Neural crest cell (in vitro differentiated cells): ENCODE results near the gene TMEM114. TPM values are rescaled to one million over a fixed set of nuclear protein-coding genes. Genes with fewer than 3 reads are reported as not detected.

ENCODE experiments used
- DNase-seq: peaks from one replicate; pipeline ENCODE4 v3.0.0; 2021; ENCODE audit warnings: low read depth, mixed read lengths, low spot score
- H3K27ac Mint-ChIP-seq: one replicate; pipeline ENCODE4 v1.8.0; 2021; ENCODE audit warnings: mild to moderate bottlenecking, mixed read lengths; ENCODE audit not compliant: unreplicated experiment
- H3K27me3 Mint-ChIP-seq: 2 replicates; pipeline ENCODE4 v1.8.0; 2021; ENCODE audit warnings: low read depth, mild to moderate bottlenecking, mixed read lengths
- H3K36me3 Mint-ChIP-seq: 2 replicates; pipeline ENCODE4 v1.8.0; 2021; ENCODE audit warnings: low read depth, mild to moderate bottlenecking, mixed read lengths
- H3K4me1 Mint-ChIP-seq: 2 replicates; pipeline ENCODE4 v1.8.0; 2021; ENCODE audit warnings: mixed read lengths
- H3K4me3 Mint-ChIP-seq: one replicate; pipeline ENCODE4 v1.8.0; 2021; ENCODE audit warnings: mild to moderate bottlenecking, mixed read lengths
- H3K9me3 Mint-ChIP-seq: 2 replicates; pipeline ENCODE4 v1.8.0; 2021; ENCODE audit warnings: mixed read lengths
- CTCF ChIP-seq: fragments of 200-600 bp; sonication (generic); conservative IDR thresholded peaks from 2 replicates; pipeline ENCODE4 v1.5.0; 2021; ENCODE audit warnings: antibody characterized with exemption, mild to moderate bottlenecking
- total RNA-seq: library from RNA; stranded (reverse); gene quantifications from 2 replicates; pipeline ENCODE4 v1.2.1, GENCODE V29; 2021

TMEM114 gene
- total RNA-seq, 1 donor from 2014 or later, result not detected

DNA sequence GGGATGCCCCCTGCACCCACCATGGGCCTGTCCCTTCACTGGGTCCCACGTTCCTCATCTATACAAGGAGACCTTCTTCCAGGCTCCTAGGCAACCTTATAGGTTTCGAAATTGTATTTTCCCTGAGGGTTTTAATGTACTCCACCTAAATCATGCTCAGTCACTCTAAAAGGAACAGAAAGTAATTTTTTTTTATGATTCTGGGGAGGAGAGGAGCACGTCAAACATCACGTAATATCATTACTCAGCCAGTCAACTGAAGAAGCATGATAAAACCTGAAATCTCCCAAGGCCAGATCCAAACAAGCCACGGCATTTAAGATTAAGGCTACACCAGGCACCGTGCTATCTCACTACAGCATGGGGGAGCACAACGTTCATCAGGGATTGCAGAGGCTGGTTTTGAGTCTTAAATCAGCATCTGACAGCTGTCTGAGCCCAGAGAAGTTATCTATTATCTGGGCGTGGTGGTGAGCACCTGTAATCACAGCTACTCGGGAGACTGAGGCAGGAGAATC, 3.9 kb upstream of the TMEM114 start:
- Mint-ChIP-seq H3K4me3 (no peak overlapping the region), H3K27me3 (peaks cover 37% of the 10 kb centered on the region), H3K27ac (no peak overlapping the region), H3K9me3 (no peaks in the 10 kb centered on the region), H3K36me3 (no peaks in the 10 kb centered on the region), H3K4me1 (peaks cover 5% of the 10 kb centered on the region)
- no peak for TF ChIP-seq CTCF
- no peak for DNase-seq

DNA sequence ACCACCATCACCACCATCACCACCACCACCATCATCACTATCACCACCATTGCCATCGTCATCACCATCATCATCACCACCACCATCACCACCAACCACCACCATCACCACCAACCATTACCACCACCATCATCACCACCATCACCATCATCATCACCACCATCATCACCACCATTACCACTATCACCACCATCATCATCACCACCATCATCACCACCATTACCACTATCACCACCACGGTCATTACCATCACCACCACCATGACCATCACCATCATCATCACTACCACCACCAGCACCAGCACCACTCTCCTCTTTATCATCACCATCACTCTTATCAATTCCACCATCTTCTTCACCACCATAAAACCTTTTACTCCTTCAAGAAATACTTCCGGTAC, 1.1 kb upstream of the TMEM114 start:
- DNase-seq, result no peak
- no peaks in the 10 kb centered on the region for H3K36me3 Mint-ChIP-seq
- peaks cover 45% of the 10 kb centered on the region for H3K27me3 Mint-ChIP-seq
- H3K4me1 Mint-ChIP-seq, result peaks cover 11% of the 10 kb centered on the region
- H3K9me3 Mint-ChIP-seq, result no peaks in the 10 kb centered on the region
- H3K27ac Mint-ChIP-seq, result no peak overlapping the region
- no peak overlapping the region for H3K4me3 Mint-ChIP-seq
- no peak for TF ChIP-seq CTCF

DNA sequence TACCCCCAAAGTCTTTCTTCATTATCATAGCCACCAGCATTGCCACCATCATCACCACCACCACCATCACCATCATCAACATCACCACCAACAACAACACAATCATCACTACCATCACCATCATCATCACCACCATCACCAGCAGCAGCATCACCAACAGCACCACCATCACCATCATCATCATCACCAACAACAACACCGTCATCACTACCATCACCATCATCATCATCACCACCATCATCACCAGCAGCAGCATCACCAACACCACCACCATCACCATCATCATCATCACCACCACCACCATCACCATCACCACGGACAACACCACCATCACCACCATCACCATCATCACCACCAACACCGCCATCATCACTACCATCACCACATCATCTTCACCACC, 500 bp upstream of the TMEM114 start:
- Mint-ChIP-seq H3K36me3 (no peaks in the 10 kb centered on the region), H3K4me1 (peaks cover 11% of the 10 kb centered on the region), H3K9me3 (no peaks in the 10 kb centered on the region), H3K4me3 (no peak overlapping the region), H3K27ac (no peak overlapping the region), H3K27me3 (peaks cover 47% of the 10 kb centered on the region)
- DNase-seq, result no peak
- no peak for TF ChIP-seq CTCF

GRCh38 chr16:8589057-8589899, 1.0 kb downstream of the TMEM114 start:
- H3K9me3 Mint-ChIP-seq, result no peaks in the 10 kb centered on the region
- no peak overlapping the region for H3K27ac Mint-ChIP-seq
- TF ChIP-seq CTCF, result peak; percentile 33
- H3K36me3 Mint-ChIP-seq, result no peaks in the 10 kb centered on the region
- peaks cover 11% of the 10 kb centered on the region for H3K4me1 Mint-ChIP-seq
- no peak for DNase-seq
- peaks cover 51% of the 10 kb centered on the region for H3K27me3 Mint-ChIP-seq
- peak overlapping the region; percentile 58 for H3K4me3 Mint-ChIP-seq

DNA sequence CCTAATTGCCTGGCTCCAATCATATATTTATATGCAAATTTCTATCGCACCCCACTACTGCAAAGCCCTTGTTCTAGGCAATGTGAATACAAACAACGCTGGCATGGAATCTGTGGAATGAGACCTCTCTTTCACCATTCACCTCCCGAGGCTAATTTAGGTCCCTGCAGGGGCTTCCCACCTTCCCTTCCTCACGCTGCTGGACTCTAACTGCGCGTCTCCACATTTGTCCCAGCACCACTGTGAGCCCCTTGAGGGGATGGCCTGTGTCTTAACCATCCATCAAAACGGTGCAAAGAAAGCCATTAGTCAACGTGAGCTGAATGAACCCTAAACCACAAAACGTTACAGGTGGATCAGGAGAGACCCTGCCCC, 1.6 kb downstream of the TMEM114 start:
- H3K4me3 Mint-ChIP-seq, result peak overlapping the region; percentile 58
- DNase-seq, result no peak

More for the DNA sequence above, 1.6 kb downstream of the TMEM114 start:
- no peaks in the 10 kb centered on the region for H3K36me3 Mint-ChIP-seq
- peaks cover 47% of the 10 kb centered on the region for H3K27me3 Mint-ChIP-seq
- H3K9me3 Mint-ChIP-seq, result no peaks in the 10 kb centered on the region
- no peak overlapping the region for H3K27ac Mint-ChIP-seq
- TF ChIP-seq CTCF, result no peak
- H3K4me1 Mint-ChIP-seq, result peaks cover 11% of the 10 kb centered on the region
